NCI-H146 treated with DMSO at 0.1 percent for 48 hours (cell line): ENCODE results near the gene HTT.
"Not testable (repeated sequence)": the region's sequence is repeated elsewhere in the genome, so short reads cannot be mapped to it uniquely, and the experiment has no call there.

Experiments used
- DNase-seq: peaks from one replicate; lab custom pipeline; 2025; ENCODE audit not compliant: unreplicated experiment; lab: John Stamatoyannopoulos, UW

The HTT gene

DNA sequence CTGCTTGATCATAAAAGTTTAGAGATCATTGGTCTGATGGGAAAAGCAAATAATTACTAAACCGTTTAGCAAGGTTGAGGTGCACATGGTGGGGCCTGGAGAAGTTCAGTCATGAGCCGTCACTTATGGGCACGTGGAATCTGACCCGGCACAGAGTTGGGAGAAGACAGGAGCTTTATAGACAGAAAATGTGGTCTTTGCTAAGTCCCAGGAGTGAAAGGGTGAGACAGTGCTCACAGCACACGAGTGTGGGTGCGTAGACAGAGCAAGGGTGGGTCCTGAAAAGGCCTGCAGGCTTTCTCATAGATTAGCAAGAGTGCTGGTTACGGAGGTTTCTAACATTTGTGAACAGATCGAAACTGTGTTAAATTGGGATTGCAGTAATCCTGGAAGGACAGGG lies 43.8 kb downstream of the HTT start:
- DNase-seq: no peak

DNA sequence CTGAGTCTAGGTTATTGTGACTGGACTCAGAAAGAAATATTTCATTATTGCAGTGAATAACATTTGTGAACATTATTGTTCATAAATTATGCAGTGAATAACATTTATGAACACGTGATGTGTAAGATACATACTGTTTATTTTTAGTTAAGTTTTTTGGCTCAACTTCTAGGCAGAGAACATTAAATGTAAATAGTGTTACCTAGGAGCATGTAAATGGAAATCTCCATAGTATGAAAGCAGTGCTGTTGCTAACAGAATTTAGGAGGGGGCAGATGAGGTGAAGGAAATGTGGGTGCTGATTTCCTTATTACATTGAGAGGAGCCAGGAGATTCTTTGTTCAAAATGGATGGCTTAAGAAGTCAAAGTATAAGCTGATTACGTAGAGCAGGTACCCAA lies 45.0 kb downstream of the HTT start:
- DNase-seq: no peak

DNA sequence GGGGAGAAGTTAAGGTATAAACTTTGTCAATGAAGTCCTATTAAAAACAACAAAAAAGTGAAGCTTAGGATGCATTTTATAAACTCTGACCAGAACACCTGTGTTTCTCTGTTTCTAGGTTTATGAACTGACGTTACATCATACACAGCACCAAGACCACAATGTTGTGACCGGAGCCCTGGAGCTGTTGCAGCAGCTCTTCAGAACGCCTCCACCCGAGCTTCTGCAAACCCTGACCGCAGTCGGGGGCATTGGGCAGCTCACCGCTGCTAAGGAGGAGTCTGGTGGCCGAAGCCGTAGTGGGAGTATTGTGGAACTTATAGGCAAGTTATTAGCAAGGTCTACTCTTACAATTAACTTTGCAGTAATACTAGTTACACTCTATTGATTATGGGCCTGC lies 46.6 kb downstream of the HTT start:
- no peak for DNase-seq

DNA sequence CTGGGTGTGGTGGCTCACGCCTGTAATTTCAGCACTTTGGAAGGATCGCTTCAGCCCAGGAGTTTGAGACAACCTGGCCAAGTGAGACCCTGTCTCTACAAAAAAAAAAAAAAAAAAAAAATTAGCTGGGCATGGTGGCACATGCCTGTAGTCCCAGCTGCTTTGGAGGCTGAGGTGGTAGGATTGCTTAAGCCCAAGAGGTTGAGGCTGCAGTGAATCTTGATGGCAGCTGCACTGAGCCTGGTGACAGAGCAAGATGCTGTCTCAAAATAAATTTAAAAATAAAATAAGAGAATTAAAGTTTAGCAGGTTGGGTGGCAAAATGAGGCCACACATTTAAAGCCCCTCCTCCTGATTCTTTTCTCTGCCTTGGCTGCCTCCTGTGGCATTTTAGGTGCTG lies 47.1 kb downstream of the HTT start:
- no peak for DNase-seq

DNA sequence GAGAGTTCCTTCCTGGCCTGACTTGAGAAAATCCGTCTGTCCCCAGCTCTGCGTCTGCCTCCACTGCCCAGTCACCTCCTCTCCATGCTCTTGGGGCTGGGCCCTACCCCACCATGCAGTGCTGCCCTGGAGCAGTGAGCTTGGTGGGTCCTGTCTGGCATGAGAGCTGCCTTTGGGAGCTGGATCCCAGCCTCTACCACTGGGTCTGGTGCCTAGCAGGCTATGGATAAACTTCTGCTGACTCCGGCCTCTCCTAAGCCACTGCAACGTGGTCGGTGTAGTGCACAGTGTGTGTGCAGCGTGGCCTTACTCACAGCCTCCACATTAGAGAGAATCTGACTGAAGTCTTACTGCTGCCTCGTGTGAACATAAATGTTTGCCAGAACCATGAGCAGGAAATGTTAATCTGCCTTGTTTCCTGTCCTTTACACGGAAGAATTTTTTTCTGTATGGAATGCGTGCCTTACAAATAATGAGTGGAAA lies 47.6 kb downstream of the HTT start:
- DNase-seq: no peak

DNA sequence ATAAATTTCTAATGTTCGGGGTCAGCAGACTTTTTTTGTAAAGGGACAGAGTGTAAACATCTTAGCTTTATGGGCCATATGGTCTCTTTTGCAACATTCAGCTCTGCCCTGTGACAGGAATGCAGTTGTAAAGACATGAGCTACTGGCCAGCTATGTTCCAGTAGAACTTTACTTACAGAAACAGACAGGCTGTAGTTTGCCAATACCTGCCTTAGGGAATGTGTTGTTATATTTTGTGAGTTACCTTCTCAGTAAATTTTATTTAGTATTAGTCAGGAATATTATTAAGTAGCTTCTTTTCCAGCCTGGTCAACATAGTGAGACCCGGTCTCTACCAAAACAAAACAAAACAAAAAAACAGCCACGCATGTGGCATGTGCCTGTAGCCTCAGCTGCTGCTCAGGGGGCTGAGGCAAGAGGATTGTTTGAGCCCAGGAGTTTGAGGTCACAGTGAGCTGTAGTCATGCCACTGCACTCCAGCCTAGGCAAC lies 48.7 kb downstream of the HTT start:
- DNase-seq: no peak

DNA sequence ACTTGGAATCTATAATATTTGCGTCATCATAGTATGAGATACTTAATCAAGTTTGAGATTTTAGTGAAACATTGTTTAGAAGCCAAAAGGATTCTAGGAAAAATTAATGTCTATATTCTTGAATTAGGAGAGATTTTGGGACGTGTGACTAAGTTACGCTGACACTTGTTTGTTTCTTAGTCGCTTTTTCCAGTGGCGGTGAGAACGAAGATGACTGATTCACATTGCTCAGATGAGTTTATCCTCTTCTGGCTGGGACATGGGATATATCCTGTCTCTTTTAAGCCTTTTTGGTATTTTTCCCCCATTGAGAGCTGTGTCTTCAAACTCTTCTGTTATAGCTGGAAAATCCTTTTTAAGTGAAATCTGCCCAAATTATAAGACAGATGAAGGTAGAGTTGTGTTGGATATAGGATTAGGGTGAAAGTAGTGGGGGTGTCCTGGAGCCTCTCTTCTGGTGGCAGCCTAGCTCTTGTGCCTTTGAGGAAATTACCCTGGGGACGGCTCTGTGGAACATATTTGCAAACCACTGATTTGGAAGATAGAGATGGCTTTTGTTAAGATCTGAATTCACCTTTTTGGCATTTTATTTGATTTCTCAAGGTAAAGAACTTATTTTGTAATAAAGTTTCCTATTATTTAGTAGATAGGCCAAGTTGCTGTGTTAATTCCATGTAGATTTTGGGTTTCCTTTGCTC lies 49.7 kb downstream of the HTT start:
- no peak for DNase-seq

DNA sequence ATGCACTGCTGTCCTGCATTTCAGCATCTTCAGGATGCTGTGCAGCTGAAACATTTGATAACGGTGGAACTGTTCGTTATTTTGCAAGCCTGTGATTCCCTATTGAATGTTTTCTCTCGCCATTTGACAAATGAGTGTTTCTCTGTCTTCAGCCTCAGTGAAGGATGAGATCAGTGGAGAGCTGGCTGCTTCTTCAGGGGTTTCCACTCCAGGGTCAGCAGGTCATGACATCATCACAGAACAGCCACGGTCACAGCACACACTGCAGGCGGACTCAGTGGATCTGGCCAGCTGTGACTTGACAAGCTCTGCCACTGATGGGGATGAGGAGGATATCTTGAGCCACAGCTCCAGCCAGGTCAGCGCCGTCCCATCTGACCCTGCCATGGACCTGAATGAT lies 52.6 kb downstream of the HTT start:
- DNase-seq: no peak

DNA sequence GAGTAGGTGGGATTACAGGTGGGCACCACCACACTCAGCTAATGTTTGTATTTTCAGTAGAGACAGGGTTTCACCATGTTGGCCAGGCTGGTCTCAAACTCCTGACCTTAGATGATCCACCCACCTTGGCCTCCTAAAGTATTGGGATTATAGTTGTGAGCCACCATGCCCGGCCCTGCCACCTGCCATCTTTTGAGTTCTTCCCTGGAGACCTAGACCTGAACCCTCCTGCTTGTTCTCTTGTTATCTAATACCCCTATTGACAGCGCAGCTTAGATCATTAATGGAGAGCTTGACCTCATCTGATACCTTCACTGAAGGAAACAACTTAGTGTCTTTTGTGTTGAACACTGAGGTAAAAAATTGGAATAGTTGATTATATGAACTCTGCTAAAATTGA lies 53.6 kb downstream of the HTT start:
- DNase-seq: no peak

DNA sequence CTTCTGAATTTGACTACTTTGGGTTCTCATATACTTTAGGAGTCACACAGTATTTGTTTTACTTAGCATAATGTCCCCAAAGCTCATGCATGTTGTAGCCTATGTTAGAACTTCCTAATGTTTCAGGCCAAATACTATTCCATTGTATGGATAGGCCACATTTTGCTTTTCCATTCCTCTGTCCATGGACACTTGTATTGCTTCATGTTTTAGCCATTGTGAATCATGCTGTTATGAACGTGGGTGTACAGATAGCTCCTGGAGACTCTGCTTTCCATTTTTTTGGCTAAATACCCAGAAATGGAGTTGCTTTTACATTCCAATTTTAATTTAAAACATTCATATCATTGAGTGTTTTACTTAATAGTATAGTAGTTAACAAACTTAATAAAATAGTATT lies 54.5 kb downstream of the HTT start:
- no peak for DNase-seq

DNA sequence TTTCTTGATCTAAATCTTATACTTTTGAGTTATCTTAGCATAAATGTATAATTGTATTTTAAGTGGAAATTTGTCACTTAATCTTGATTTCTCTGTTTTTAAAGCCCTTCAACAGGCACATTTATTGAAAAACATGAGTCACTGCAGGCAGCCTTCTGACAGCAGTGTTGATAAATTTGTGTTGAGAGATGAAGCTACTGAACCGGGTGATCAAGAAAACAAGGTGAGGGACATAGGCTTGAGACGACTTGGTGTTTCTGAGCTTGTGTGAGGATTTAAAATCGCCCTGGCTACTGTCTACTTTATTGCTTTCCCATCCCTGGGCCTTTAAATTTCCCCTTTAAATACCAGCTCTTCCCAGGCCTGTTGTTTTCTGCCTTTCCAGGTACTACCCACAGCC lies 55.7 kb downstream of the HTT start:
- no peak for DNase-seq

DNA sequence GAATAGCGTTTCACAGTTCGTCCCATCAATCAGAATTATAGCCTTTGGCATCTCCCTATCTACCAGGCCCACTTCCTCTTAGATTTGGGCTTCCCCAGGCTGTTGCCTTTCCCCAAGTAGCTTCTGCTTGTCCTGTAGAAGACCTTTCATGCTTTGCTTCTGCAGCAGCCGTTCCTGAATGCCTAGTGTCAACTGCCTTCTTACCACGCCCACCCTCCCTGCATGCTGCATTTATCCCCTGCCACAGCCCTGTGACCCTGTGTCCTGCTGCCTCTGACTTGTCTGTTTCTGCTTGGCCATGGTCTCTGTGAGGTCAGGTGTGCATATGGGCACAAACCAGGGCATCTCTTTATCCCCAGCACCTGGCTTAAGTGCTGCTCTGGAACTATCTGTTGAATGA lies 56.3 kb downstream of the HTT start:
- no peak for DNase-seq

DNA sequence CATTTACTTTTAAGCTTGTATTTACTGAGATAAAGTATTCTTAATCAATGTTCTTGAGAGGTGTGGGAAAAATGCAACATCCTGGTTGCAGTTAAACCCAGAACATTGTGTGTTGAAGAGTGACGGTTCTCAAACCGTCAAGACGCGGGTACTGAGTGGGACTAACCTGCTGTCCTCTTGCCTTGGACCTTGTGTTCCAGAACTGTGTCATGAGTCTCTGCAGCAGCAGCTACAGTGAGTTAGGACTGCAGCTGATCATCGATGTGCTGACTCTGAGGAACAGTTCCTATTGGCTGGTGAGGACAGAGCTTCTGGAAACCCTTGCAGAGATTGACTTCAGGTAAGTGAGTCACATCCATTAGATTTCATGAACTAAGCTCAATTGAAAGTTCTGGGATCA lies 59.7 kb downstream of the HTT start:
- no peak for DNase-seq

DNA sequence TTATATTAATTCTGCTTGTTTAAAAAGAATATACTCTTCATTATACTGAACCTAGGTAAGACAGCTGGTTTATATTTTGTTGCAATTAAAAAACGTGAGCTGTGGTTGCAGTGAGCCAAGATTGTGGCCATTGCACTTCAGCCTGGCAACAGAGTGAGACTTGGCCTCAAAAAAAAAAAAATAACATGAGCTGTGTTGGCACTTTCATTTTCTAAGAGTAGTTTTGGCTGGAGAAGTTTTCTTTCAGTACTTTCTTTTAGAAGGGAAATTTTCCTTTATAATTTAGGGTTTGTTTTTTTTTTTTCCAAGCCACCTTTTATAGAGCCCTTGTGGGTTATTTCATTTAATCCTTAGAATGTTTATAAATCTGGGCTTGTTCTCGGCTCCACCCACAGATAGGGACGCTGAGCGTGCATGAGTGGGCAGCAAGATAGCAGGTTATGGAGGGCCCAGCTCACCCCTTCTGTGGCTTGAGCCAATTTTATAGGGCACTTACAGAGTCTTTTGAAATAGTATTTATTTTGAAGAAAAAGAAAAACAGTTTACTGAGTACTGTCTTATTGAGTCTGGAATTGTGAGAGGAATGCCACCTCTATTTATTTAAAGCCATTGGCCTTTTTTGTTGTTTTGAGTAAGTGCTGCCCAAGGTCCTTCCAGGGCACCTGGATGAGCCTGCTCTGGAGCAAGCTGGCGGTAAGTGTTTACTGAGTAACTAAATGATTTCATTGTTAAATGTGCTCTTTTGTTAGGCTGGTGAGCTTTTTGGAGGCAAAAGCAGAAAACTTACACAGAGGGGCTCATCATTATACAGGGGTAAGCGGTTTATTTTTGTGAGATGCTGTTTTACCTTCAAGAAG lies 60.9 kb downstream of the HTT start:
- no peak for DNase-seq

DNA sequence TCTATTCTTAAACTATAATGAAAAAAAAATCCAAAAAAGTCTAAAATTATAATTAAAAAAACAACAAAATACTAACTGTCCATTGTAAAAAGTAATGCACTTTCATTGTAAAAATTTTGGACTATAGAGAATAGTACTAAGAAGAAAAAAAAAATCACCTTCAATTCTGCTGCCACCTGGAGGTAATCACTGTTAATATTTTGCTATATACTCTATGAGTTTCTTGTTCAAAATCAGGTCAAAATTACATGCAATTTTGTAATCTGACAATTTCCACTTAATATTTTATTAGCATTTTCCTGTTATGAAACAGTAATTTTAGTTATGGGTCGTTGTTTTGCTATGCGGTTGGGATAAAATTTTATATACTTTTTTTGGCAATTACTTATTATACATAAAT lies 62.0 kb downstream of the HTT start:
- DNase-seq: no peak

DNA sequence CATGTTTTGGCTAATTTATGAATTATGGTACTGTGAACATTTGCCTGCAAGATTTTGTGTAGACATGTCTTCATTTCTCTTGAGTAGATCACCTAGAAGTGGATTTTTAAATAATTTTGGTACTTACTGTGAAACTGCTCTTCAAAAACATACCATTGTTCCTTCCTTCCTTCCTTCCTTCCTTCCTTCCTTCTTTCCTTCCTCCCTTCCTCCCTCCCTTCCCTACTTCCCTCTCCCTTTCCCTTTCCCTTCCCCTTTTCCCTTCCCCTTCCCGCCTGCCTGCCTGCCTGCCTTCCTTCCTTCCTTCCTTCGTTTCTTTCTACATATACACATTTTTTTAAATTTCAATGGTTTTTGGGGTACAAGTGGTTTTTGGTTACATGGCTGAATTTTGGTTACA lies 63.4 kb downstream of the HTT start:
- no peak for DNase-seq

DNA sequence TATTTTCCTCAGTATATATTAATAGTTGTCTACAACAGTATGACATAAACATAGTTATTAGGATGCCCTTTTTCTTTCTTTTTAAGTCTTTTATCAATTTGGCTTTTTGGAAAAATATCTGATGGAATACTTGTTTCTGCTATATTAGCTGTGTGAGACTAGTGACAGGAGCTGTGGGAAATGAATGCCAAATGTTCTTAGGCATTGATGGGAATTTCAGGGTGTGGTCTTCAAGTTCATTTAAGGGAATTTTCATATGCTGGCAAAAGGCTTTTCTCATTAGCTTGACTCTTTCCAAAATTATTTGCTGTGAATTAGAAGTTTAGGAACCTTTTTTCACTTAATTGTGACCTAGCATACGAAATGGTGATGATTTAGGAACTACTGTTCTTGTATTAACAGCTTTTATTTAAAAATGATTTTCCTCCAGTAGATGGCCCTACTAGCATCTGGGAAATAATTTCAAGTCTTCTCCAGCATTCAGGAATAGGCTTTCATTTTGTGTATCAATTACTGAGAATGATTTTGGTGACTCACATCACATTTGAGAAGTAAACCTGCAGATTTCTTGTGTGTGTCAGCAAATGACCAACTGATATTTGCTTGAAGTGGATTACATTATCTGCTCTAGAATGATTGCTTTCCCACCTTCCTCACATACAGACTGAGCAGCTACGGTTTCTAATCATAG lies 70.9 kb downstream of the HTT start:
- DNase-seq: no peak

DNA sequence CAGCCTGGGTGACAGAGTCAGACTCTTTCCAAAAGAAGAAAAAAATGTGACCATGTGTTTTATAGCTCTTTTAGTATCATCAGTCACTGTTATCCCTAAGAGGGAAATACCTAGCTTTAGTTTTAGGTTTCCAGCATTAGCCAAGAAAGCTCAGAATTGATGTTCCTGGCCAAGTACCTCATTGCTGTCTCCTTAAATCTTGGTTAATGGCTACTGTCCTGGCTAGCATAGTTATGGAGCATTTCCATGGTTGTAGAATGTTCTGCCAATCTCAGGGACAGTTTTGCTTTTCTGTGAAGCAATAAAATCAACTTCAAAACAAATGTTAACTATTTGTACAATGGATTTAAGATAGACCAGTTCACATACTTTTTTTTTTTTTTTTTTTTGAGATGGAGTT lies 74.4 kb downstream of the HTT start:
- no peak for DNase-seq

DNA sequence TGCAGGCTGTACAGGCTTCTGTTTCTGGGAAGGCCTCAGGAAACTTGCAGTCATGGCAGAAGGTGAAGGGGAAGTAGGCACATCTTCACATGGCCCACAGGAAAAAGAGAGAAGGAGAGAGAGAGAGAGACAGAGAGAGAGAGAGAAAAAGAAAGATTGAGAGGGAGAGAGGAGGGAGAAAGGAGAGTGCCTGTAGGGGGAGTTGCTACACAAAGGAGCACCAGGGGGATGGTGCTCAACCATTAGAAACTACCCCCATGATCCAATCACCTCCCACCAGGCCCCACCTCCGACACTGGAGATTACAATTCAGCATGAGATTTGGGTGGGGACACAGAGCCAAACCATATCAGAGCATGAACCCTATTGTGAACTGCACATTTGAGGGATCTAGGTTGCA lies 76.8 kb downstream of the HTT start:
- DNase-seq: not testable (repeated sequence)

DNA sequence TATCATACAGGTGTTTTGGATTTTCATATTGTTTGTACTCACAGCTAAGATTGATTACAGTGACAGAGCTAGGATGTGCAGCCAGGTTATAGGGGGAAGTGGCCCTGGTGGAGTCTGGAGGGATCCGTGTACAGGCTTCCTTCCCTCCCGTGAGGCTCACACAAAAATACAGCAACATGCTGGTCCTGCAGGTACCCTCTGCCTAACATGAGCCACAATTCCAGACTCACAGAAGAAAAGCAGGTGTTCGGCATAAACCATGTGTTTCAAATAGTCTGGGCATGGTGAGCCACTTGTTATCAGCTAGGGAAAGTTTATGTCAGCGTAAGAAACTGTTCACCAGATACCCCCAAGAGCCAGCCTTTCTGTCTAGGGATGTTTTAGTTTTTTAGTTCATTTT lies 82.9 kb downstream of the HTT start:
- no peak for DNase-seq

DNA sequence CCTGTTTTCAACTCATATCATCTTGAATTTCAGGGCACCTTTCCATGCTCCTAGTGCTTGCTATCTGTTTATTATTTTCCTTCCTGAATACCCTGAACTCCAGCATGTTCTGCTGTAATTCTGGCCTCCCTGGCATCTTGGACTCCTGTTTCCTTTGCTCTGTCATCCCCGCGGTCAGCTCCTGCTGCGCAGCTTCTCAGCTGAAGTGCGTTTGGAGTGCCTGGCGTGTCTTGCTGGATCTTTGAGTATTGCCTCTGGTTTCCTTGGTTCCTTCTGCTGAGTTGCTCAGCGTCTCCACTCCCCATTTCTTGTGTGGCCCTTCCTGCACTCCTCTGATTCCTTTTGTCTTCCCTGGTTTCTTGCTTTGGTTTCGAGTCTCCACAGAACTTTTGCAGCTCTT lies 84.4 kb downstream of the HTT start:
- DNase-seq: no peak

DNA sequence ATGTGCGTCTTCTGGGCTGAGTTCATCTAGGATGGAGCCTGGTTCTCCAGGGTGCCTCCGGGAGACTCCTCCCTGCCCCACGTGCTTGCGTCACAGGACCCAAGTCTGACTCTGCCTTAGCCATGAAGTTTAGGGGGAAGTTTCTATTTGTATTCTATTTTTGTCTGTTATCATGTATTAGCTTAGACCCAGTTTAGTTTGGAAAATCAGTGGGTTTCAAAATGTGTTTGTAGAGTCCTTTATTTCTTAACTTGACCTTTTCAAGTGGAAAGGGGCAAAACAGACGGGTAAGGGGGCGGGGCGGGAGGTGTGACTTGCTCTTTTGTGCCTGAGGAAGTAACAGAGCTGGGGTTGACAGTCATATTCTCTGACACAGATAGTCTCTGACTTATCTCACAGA lies 86.0 kb downstream of the HTT start:
- no peak for DNase-seq
